Measurements from ENCODE around the gene DBR1.
A peak's percentile ranks its signal among the peaks of the same experiment; 100 is the strongest.

Gene DBR1

GRCh38 chr3:138187296-138188012 is 12.7 kb upstream of the DBR1 start, which contains the start of gene ARMC8 (continued):
- no peak; the same call in 1 of the 2 replicates for TF ChIP-seq ZNF777 (tag by site-specific recombination; IDR thresholded peaks at IDR 0.05; ENCODE audit: borderline replicate concordance)
- TF ChIP-seq ZNF311 (tag by site-specific recombination; IDR thresholded peaks at IDR 0.05; ENCODE audit: borderline replicate concordance) = no peak
- TF ChIP-seq ZNF518A (tag by site-specific recombination; conservative IDR thresholded peaks at IDR 0.05; ENCODE audit: low read depth) = no peak
- TF ChIP-seq GLI4 (tag by site-specific recombination; IDR thresholded peaks at IDR 0.05) = peak; percentile 75; the same call in 1 of the 2 replicates
- TF ChIP-seq SP2 (tag by site-specific recombination; IDR thresholded peaks at IDR 0.05) = peak; percentile 53
- TF ChIP-seq ZNF621 (tag by site-specific recombination; IDR thresholded peaks at IDR 0.05) = no peak
- 0 out of 2 replicates have a peak, but pooled peaks have one; percentile 11 for TF ChIP-seq KLF10 (tag by site-specific recombination; IDR thresholded peaks at IDR 0.05)
- no peak for TF ChIP-seq ZFP41 (tag by site-specific recombination; IDR thresholded peaks at IDR 0.05; ENCODE audit: borderline replicate concordance)
- TF ChIP-seq ZNF148 (tag by site-specific recombination; IDR thresholded peaks at IDR 0.05; ENCODE audit: borderline replicate concordance) = no peak
- 0 out of 2 replicates have a peak, but pooled peaks have one; percentile 35 for TF ChIP-seq SCRT2 (tag by site-specific recombination; IDR thresholded peaks at IDR 0.05)

GRCh38 chr3:138186803-138187295 is 12.1 kb upstream of the DBR1 start:
- peak overlapping the region; percentile 88 for H3K27ac ChIP-seq (ENCODE audit: extremely low read depth, low read depth, low read length)
- H3K36me3 ChIP-seq (ENCODE audit: control insufficient read depth in 2 of 2, insufficient read depth in 1 of 2, low read length in 2 of 2) = peaks cover 0 to 17% of the 10 kb centered on the region in 2 experiments; a peak in 1 of 3 replicates
- H3K9me3 ChIP-seq (ENCODE audit: control insufficient read depth, insufficient read depth, low read depth, low read length) = no peaks in the 10 kb centered on the region
- ChIA-PET CTCF (interaction anchor here (0.6 kb wide), 1 partner anchor 729 kb away, joined by 3 read pairs; no protein-coding TSS in a partner anchor), POLR2A (interaction anchor here (1.2 to 2.5 kb wide), 4 partner anchors 13 to 98 kb away, joined by 3 to 22 read pairs (median 6); partner anchors contain the start of gene DBR1)
- no peaks in the 10 kb centered on the region; the same call in 1 of the 2 replicates for H3K4me1 ChIP-seq (ENCODE audit: control insufficient read depth, insufficient read depth, low read length)
- peak overlapping the region; percentile 99 for H3K4me3 ChIP-seq (ENCODE audit: low read depth, low read length)
- TF ChIP-seq ZNF248 (tag by site-specific recombination; IDR thresholded peaks at IDR 0.05) (no peak), PRDM6 (tag by site-specific recombination; IDR thresholded peaks at IDR 0.05) (0 out of 2 replicates have a peak, but pooled peaks have one; percentile 20), ZBTB17 (tag by site-specific recombination; IDR thresholded peaks at IDR 0.05) (peak; percentile 42; the same call in 1 of the 2 replicates), KLF9 (tag by site-specific recombination; IDR thresholded peaks at IDR 0.05; ENCODE audit: low read depth) (peak; percentile 77; the same call in 1 of the 2 replicates), ZNF600 (tag by site-specific recombination; IDR thresholded peaks at IDR 0.05) (0 out of 2 replicates have a peak, but pooled peaks have one; percentile 7), ZNF626 (tag by site-specific recombination; IDR thresholded peaks at IDR 0.05) (no peak)

Measured in HEK293 (cell line).